Heart left ventricle (tissue), 16 donors: ENCODE measurements around the gene BBS1. TPM values are rescaled to one million over a fixed set of nuclear protein-coding genes. Genes with fewer than 3 reads are reported as not detected.

Experiments
- ATAC-seq, 4 donors: fragments of 200-7000 bp; cut with Tn5 transposase; one replicate each; pipeline ENCODE4 v1.9.1; 2020 to 2022; ENCODE audit warnings: moderate library complexity in 4 of 4, mild to moderate bottlenecking in 3 of 4, moderate number of reproducible peaks in 1 of 4
- DNase-seq, 5 donors: peaks; one replicate each; pipeline ENCODE4 v3.0.0-alpha.2; 2020
- H3K27ac ChIP-seq, 12 donors: fragments of 200-600 bp; sonication (generic) in 4 of 12; one replicate each; pipeline versions ENCODE4 v1.5.0 to v1.8.0; 2016 to 2022; ENCODE audit warnings: mild to moderate bottlenecking in 2 of 12
- H3K27me3 ChIP-seq, 9 donors: fragments of 200-600 bp; sonication (generic) in 2 of 9; one replicate each; pipeline versions ENCODE4 v1.5.1 to v1.8.0; 2016 to 2022; ENCODE audit warnings: mild to moderate bottlenecking in 3 of 9
- H3K36me3 ChIP-seq, 9 donors: fragments of 200-600 bp; sonication (generic) in 2 of 9; one replicate each; pipeline versions ENCODE4 v1.5.0 to v1.8.0; 2018 to 2022; ENCODE audit warnings: mild to moderate bottlenecking in 2 of 9
- H3K4me1 ChIP-seq, 12 donors: fragments of 200-600 bp; sonication (generic) in 4 of 12; one replicate each; pipeline versions ENCODE4 v1.5.0 to v1.8.0; 2016 to 2022; ENCODE audit warnings: mild to moderate bottlenecking in 3 of 12
- H3K4me3 ChIP-seq, 12 donors: fragments of 200-600 bp; sonication (generic) in 4 of 12; one replicate each; pipeline versions ENCODE4 v1.5.0 to v1.8.0; 2017 to 2022; ENCODE audit warnings: mild to moderate bottlenecking in 9 of 12, moderate library complexity in 4 of 12
- H3K9me3 ChIP-seq, 12 donors: fragments of 200-600 bp; sonication (generic) in 4 of 12; one replicate each; pipeline versions ENCODE4 v1.5.0 to v1.8.0; 2016 to 2022; ENCODE audit warnings: mild to moderate bottlenecking in 1 of 12
- CTCF ChIP-seq, 12 donors: fragments of 200-600 bp; sonication (generic) in 4 of 12; IDR thresholded peaks; one replicate each; pipeline versions ENCODE4 v1.5.0 to v1.8.0; 2018 to 2022; ENCODE audit warnings: antibody characterized with exemption in 12 of 12, mild to moderate bottlenecking in 5 of 12
- POLR2A ChIP-seq, 2 donors: fragments of 450-650 bp; IDR thresholded peaks; one replicate each; pipeline ENCODE4 v1.6.1; 2017; ENCODE audit warnings: antibody characterized with exemption in 2 of 2, mild to moderate bottlenecking in 2 of 2, moderate library complexity in 2 of 2
- WGBS, 4 donors: extraction: QIAGEN DNeasy Blood & Tissue Kit in 2 of 4; methylation state at CpG; one replicate each; pipeline versions ENCODE4 v1.1.5 to v1.1.7; 2013 to 2018; 5-methylcytosine and 5-hydroxymethylcytosine counted together
- intact Hi-C, 10 donors: fragments of 100-400 bp; cut with DNase I; formaldehyde crosslinking; loops; one replicate each; pipeline versions ENCODE4 v1.11.1 to v1.14.2; 2022
- polyA plus RNA-seq, 2 donors: library from polyadenylated mRNA; stranded (reverse); fragments of 200-250 nt; gene quantifications; one replicate each; pipeline ENCODE4 v1.2.3, GENCODE V29; 2013
- total RNA-seq, 9 donors: library from RNA; depleted of rRNA in 2 of 9; stranded (reverse); fragments of >200 nt in 2 of 9; fragmentation: NEBNext Ultra II Directional in 3 of 9; extraction: Animal tissue kit (Norgen Biotek cat#: 25700) in 3 of 9; gene quantifications; one replicate each; pipeline versions ENCODE4 v1.1.0 to v1.2.4, GENCODE V29; 2016 to 2023
- donor health status: ischemic (EF 13 %, LVEDD 7.1; RV severe dilation, severe dysfunction).
- donor health status: healthy with polysubstance abuse.
- donor health status: DM: no; HTN: yes; CAD: no.
- donor health status: DM: no; HTN: no; CAD: no.
- donor health status: ischemic (EF 25% LVEDD 6.9; RV normal size, moderate dysfunction).
- donor health status: ischemic (EF 25% LVEDD 5.7; RV mildly dilated, moderate dysfunction).
- donor health status: healthy.
- donor health status: DM: yes; HTN: yes; CAD: no.
- donor health status: ischemic (EF 35%, LVEDD 5.7; RV mildly dilated, moderate dysfunction).
- donor health status: nonischemic (EF 11% LVEDD 7.7; RV severe dilation, severe dysfunction).
- donor health status: DM: yes; HTN: yes; CAD: no.
- donor health status: PGD.
- donor health status: ischemic (EF 29% LVEDD 5.4; RV normal size, mild dysfunction).
- donor health status: nonischemic (EF 23%, LVEDD 6.1; RV moderate dilation, normal function).

Gene BBS1
- total and polyA plus RNA-seq, 11 donors: 11.0 to 51.8 (median 18.5) TPM

GRCh38 chr11:66470015-66470414 lies 40.4 kb upstream of the BBS1 start:
- no peaks in the 10 kb centered on the region for H3K27me3 ChIP-seq
- no peaks in the 10 kb centered on the region for H3K9me3 ChIP-seq
- H3K4me1 ChIP-seq: peaks cover 0 to 34% (median 12%) of the 10 kb centered on the region in 12 donors
- DNase-seq (no peak), ATAC-seq (no peak)
- no peak overlapping the region for H3K4me3 ChIP-seq
- WGBS, 4 donors: 82 to 87% (median 83%) methylated on average over 3 of the region's 3 CpGs
- no peak overlapping the region for H3K27ac ChIP-seq
- TF ChIP-seq CTCF (IDR thresholded peaks at IDR 0.05) (no peak), POLR2A (IDR thresholded peaks at IDR 0.05) (no peak)
- intact Hi-C loops: no loop called here
- H3K36me3 ChIP-seq: peaks cover 0 to 46% (median 26%) of the 10 kb centered on the region in 9 donors

GRCh38 chr11:66471142-66471541 lies 39.3 kb upstream of the BBS1 start:
- peaks cover 0 to 23% (median 10%) of the 10 kb centered on the region in 12 donors for H3K4me1 ChIP-seq
- H3K4me3 ChIP-seq: no peak overlapping the region
- no peaks in the 10 kb centered on the region for H3K27me3 ChIP-seq
- intact Hi-C loops: no loop called here
- H3K27ac ChIP-seq: no peak overlapping the region
- TF ChIP-seq CTCF (IDR thresholded peaks at IDR 0.05): no peak
- no peak for TF ChIP-seq POLR2A (IDR thresholded peaks at IDR 0.05)
- no peaks in the 10 kb centered on the region for H3K9me3 ChIP-seq
- DNase-seq (no peak), ATAC-seq (no peak)
- peaks cover 0 to 51% (median 27%) of the 10 kb centered on the region in 9 donors for H3K36me3 ChIP-seq
- 93 to 97% (median 96%) methylated on average over 16 of the region's 16 CpGs for WGBS, 4 donors

GRCh38 chr11:66472054-66472453 lies 38.4 kb upstream of the BBS1 start:
- Histone ChIP-seq H3K4me1 (peaks cover 0 to 21% (median 9%) of the 10 kb centered on the region in 12 donors), H3K27me3 (no peaks in the 10 kb centered on the region), H3K9me3 (no peaks in the 10 kb centered on the region), H3K36me3 (peaks cover 0 to 51% (median 27%) of the 10 kb centered on the region in 9 donors), H3K4me3 (no peak overlapping the region), H3K27ac (no peak overlapping the region)
- ATAC-seq (no peak), DNase-seq (no peak)
- intact Hi-C loops: no loop called here
- WGBS, 4 donors: 91 to 94% (median 93%) methylated on average over 8 to 9 of the region's 9 CpGs
- no peak for TF ChIP-seq POLR2A (IDR thresholded peaks at IDR 0.05)
- no peak for TF ChIP-seq CTCF (IDR thresholded peaks at IDR 0.05)

GRCh38 chr11:66473167-66473566 lies 37.3 kb upstream of the BBS1 start:
- H3K9me3 ChIP-seq: no peaks in the 10 kb centered on the region
- ATAC-seq: no peak
- H3K27ac ChIP-seq: no peak overlapping the region
- no peak for DNase-seq
- peaks cover 0 to 10% (median 0%) of the 10 kb centered on the region in 12 donors for H3K4me1 ChIP-seq
- peaks cover 0 to 51% (median 27%) of the 10 kb centered on the region in 9 donors for H3K36me3 ChIP-seq
- intact Hi-C loops: no loop called here
- TF ChIP-seq POLR2A (IDR thresholded peaks at IDR 0.05) (no peak), CTCF (IDR thresholded peaks at IDR 0.05) (no peak)
- no peak overlapping the region for H3K4me3 ChIP-seq
- WGBS, 4 donors: 94 to 97% (median 95%) methylated on average over 8 to 11 of the region's 11 CpGs
- H3K27me3 ChIP-seq: no peaks in the 10 kb centered on the region
